ENCODE measurements around the gene INHBC. TPM values are rescaled to one million over a fixed set of nuclear protein-coding genes. Genes with fewer than 3 reads are reported as not detected.
"Not testable (repeated sequence)": the region's sequence is repeated elsewhere in the genome, so short reads cannot be mapped to it uniquely, and the experiment has no call there.

INHBC gene
- polyA plus RNA-seq, 3 donors, result 0.03 TPM; not detected in 2

DNA sequence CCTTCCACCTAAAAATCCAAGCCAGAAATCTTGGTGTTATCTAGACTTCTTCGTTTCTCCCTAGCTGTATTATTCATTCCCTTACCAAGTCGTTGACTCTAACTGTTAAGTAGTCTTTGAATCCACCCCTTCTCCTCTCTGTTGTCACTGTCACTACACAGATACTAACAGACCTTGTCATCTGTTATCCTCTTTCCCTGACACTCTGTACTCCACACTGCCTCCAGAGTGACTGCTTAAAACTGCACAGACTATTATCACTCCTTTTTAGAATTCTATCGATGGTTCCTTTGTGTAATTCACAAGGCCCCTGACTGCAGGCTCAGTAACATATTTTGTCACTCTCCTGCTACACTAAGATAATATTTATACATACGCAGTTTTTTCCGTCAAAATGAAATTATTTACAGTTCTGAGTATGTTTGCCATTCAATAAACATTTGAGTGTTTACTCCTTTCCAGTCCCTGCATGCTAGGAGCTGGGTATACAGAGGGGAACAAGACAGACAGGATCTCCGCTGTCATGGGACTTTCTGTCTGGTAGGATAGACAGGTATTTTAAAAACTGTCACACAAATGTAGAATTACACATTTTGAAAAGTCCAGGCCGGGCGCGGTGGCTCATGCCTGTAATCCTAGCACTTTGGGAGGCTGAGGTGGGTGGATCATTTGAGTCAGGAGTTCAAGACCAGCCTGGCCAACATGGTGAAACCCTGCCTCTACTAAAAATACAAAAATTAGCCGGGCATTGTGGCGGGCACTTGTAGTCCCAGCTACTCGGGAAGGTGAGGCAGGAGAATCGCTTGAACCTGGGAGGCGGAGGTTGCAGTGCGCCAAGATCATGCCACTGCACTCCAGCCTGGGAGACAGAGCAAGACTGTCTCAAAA, 57.1 kb downstream of the INHBC start:
- H3K27ac ChIP-seq (ENCODE audit: low read depth, low read length), result no peak overlapping the region
- 88 to 96% (median 94%) methylated on average over 15 of the region's 15 CpGs for WGBS, 3 donors

DNA sequence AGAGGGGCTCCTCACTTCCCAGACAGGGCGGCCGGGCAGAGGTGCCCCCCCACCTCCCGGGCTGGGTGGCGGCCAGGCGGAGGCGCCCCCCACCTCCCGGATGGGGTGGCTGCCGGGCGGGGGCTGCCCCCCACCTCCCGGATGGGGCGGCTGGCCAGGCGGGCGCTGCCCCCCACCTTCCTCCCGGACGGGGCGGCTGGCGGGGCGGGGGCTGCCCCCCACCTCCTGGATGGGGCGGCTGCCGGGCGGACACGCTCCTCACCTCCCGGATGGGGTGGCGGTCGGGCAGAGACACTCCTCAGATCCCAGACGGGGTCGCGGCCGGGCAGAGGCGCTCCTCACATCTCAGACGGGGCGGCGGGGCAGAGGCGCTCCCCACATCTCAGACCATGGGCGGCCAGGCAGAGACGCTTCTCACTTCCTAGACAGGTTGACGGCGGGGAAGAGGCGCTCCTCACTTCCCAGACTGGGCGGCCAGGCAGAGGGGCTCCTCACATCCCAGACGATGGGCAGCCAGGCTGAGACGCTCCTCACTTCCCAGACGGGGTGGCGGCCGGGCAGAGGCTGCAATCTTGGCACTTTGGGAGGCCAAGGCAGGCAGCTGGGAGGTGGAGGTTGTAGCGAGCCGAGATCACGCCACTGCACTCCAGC, 60.6 kb downstream of the INHBC start:
- 94 to 97% (median 97%) methylated on average over 23 to 45 of the region's 48 CpGs for WGBS, 3 donors

DNA sequence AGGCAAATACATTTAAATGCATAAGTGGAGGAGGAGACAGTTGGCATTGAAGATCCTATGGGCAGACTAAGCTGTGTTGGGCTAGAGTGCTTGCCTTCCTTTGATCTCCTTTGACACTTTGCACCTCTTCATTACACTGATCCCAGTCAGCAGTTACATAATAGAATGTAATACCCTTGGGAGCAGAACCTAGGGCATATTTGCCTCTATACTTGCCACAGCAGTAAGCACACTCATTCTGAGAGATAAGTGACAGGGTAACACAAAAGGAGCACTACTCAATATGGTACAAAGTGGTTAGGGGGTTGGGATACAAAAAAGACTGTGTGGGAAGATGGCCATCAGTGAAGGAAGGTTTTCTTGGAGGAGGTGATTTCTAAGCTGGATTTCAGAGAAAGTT, 62.2 kb downstream of the INHBC start:
- H3K27ac ChIP-seq (ENCODE audit: low read depth, low read length), result no peak overlapping the region

More for the DNA sequence above, 60.6 kb downstream of the INHBC start:
- not testable (repeated sequence) for H3K27ac ChIP-seq (ENCODE audit: low read depth, low read length)

DNA sequence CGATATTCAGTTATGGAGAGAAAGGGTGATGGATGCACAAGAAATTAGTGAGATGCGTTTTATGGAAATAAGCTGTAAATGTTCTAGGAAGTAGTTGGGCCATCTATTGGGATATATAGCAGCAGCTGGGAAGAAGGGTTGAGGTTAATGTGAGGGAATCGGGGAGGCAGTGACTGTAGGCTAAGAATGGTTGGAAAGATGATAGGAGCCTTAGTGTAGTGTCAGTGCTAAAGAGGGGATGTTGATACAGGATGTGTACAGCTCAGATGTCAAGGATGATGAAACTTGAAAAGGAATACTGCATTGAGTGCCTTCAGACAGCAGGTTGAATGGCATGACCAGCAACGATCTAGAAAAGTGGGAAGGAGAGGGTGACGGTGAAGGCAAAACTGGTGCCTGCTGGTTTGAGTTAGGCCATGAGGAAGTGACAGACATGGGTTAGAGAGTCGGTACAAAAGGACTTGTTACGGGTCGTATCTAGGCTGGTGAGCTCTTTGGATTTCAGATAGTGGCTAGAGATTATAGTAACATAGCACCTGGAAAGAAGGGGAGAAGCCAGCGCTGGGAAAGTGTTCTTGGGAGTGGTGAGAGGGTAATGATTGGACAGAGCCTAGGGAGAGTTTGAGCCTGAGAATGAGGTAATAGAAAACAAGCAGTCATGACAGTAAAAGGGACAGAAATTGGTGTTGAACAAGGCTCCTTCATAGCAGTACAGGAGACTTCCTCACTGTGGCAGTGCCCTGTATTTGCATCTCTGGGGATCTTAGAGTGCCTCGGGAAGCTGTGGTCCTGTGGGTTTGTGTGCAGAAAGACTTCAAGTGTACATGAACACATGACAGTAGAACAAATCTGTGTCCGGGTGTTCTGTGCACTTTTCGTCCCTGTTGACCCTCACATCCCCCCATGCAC, 62.9 kb downstream of the INHBC start:
- WGBS, 3 donors, result 90 to 94% (median 93%) methylated on average over 12 of the region's 12 CpGs
- H3K27ac ChIP-seq (ENCODE audit: low read depth, low read length), result no peak overlapping the region

DNA sequence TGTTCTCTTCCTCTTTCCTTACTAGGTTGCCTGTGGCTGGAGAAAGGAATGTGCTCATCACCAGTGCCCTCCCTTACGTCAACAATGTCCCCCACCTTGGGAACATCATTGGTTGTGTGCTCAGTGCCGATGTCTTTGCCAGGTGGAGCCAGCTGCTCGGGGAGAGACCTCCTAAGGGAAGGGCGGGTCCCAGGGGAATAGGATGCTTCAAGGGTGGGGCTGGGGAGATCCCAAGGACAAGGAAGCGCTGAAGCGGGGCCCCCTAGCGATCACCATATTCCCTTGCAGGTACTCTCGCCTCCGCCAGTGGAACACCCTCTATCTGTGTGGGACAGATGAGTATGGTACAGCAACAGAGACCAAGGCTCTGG, 63.5 kb downstream of the INHBC start:
- H3K27ac ChIP-seq (ENCODE audit: low read depth, low read length), result no peak overlapping the region
- WGBS, 3 donors, result 85 to 94% (median 88%) methylated on average over 9 of the region's 9 CpGs

DNA sequence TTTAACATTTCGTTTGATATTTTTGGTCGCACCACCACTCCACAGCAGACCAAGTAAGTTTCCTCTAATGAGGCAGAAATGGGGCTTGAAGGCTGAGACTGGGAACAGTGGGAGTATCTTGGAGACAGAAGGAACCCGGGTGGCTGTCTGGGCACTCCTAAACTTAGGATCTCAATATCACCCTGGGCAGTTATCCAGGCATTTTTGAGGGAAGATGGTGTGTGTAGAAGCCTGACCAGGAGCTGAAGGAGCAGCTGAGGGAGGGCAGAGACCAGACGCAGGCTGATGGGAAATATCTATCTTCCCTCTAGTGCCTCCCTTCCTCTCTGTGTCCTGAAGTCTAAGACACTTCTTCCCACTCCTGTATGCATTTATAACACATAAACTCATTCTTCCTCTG, 64.0 kb downstream of the INHBC start:
- no peak overlapping the region for H3K27ac ChIP-seq (ENCODE audit: low read depth, low read length)
- 90 to 96% (median 94%) methylated on average over 4 of the region's 4 CpGs for WGBS, 3 donors

DNA sequence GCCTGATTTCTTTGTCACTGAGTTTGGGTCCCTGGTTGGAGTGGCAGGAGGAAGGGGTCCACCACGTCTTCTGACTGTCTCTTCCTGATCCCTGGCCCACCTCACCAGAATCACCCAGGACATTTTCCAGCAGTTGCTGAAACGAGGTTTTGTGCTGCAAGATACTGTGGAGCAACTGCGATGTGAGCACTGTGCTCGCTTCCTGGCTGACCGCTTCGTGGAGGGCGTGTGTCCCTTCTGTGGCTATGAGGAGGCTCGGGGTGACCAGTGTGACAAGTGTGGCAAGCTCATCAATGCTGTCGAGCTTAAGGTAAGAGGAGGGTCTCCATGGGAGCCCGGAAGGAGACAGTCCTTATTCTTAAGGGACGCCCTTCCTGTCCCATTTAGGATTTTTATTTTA, 65.6 kb downstream of the INHBC start:
- 75 to 93% (median 90%) methylated on average over 11 of the region's 11 CpGs for WGBS, 3 donors
- H3K27ac ChIP-seq (ENCODE audit: low read depth, low read length), result no peak overlapping the region

Other genes with a start within 250 kb of the INHBC start
- gene NXPH4, start 218.0 kb upstream of the INHBC start, polyA plus RNA-seq, result 1 to 10 TPM; 2.0 to 4.5 (median 3.4) TPM
- 10 to 100 TPM; 39.3 to 71.7 (median 60.8) TPM for gene SHMT2, start 205.1 kb upstream of the INHBC start, polyA plus RNA-seq
- gene STAC3, start 183.6 kb upstream of the INHBC start, polyA plus RNA-seq, result 1 to 10 TPM in 2 of 3 donors, under 1 TPM in 1; 0.72 to 4.5 (median 1.8) TPM
- 10 to 100 TPM; 11.7 to 24.2 (median 18.1) TPM for gene R3HDM2, start 3.7 kb upstream of the INHBC start, polyA plus RNA-seq
- gene INHBE, start 20.5 kb downstream of the INHBC start, polyA plus RNA-seq, result not detected
- gene GLI1, start 25.0 kb downstream of the INHBC start, polyA plus RNA-seq, result under 1 TPM; 0.11 to 0.25 (median 0.18) TPM
- gene ARHGAP9, start 45.1 kb downstream of the INHBC start, polyA plus RNA-seq, result 10 to 100 TPM in 2 of 3 donors, 1 to 10 TPM in 1; 2.6 to 33.6 (median 28.7) TPM
- gene MARS1, start 53.3 kb downstream of the INHBC start, polyA plus RNA-seq, result 10 to 100 TPM; 31.7 to 67.0 (median 42.7) TPM
- 10 to 100 TPM; 27.4 to 30.6 (median 28.1) TPM for gene DDIT3, start 85.7 kb downstream of the INHBC start, polyA plus RNA-seq
- 10 to 100 TPM; 20.9 to 32.4 (median 24.8) TPM for gene MBD6, start 88.0 kb downstream of the INHBC start, polyA plus RNA-seq
- gene DCTN2, start 112.4 kb downstream of the INHBC start, polyA plus RNA-seq, result 10 to 100 TPM; 88.6 to 95.1 (median 93.2) TPM
- gene KIF5A, start 115.3 kb downstream of the INHBC start, polyA plus RNA-seq, result under 1 TPM; 0.04 to 0.41 (median 0.11) TPM
- 10 to 100 TPM in 2 of 3 donors, 1 to 10 TPM in 1; 8.8 to 10.2 (median 10.1) TPM for gene PIP4K2C, start 156.4 kb downstream of the INHBC start, polyA plus RNA-seq
- 10 to 100 TPM in 2 of 3 donors, 1 to 10 TPM in 1; 8.4 to 23.3 (median 14.5) TPM for gene DTX3, start 170.0 kb downstream of the INHBC start, polyA plus RNA-seq
- 10 to 100 TPM in 2 of 3 donors, 1 to 10 TPM in 1; 4.7 to 69.7 (median 10.8) TPM for gene ARHGEF25, start 176.7 kb downstream of the INHBC start, polyA plus RNA-seq
- 1 to 10 TPM in 1 of 3 donors, under 1 TPM in 2; 0.35 to 2.5 (median 0.70) TPM for gene B4GALNT1, start 198.4 kb downstream of the INHBC start, polyA plus RNA-seq

Data from adipose tissue (tissue), 3 donors.